Activated naive CD4-positive, alpha-beta T cell (primary cell): Measurements from ENCODE around the gene CPOX.

Experiments
- DNase-seq, 4 experiments: peaks; one replicate each; lab custom pipeline; 2025; lab: John Stamatoyannopoulos, UW

Gene CPOX

DNA sequence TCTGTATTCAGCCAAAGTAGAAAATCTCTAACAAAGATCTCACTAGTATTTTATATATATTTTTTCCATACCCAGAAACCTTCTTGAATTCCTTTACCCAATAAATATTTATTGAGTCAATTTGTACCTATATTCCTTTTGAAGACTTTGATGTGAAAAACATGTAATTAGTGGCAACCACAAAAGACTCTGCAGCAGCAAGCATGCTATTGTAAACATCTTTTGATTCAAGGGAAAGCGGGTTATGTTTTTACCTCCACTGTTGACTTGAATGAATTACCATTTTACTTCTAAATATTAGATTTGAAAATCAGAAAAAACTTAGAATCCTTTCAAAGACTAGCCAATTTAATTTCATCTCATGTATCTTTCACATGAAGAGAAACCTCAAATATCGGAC is 59.2 kb downstream of the CPOX start:
- DNase-seq = no peak

DNA sequence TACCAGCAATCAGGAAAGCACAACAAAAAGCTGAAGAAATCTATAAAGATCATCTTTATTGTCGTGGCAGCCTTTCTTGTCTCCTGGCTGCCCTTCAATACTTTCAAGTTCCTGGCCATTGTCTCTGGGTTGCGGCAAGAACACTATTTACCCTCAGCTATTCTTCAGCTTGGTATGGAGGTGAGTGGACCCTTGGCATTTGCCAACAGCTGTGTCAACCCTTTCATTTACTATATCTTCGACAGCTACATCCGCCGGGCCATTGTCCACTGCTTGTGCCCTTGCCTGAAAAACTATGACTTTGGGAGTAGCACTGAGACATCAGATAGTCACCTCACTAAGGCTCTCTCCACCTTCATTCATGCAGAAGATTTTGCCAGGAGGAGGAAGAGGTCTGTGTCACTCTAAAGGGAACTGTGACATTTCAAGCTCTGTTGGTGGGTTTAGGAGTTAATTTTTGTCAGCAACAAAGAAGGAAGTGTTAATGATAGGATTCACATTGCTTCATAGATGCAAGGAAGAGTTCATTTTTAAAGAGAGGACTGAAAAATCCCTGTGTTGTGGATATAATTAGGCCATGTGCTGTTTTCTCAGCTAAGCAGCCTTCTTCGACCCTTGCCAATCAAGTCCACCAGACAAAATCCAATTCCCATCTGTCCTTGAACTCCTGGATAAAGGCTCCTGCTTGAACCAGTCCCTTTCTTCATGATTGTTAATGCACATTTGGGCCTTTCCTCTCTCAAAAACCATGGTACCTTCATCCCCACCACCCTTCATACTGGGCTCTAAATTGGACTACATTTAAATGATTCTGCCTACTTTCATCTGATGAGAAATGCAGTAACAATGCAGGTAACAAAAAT is 60.5 kb downstream of the CPOX start:
- DNase-seq = no peak

DNA sequence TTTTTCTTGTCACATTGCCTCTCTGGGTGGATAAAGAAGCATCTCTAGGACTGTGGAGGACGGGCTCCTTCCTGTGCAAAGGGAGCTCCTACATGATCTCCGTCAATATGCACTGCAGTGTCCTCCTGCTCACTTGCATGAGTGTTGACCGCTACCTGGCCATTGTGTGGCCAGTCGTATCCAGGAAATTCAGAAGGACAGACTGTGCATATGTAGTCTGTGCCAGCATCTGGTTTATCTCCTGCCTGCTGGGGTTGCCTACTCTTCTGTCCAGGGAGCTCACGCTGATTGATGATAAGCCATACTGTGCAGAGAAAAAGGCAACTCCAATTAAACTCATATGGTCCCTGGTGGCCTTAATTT is 61.2 kb downstream of the CPOX start:
- DNase-seq = no peak

DNA sequence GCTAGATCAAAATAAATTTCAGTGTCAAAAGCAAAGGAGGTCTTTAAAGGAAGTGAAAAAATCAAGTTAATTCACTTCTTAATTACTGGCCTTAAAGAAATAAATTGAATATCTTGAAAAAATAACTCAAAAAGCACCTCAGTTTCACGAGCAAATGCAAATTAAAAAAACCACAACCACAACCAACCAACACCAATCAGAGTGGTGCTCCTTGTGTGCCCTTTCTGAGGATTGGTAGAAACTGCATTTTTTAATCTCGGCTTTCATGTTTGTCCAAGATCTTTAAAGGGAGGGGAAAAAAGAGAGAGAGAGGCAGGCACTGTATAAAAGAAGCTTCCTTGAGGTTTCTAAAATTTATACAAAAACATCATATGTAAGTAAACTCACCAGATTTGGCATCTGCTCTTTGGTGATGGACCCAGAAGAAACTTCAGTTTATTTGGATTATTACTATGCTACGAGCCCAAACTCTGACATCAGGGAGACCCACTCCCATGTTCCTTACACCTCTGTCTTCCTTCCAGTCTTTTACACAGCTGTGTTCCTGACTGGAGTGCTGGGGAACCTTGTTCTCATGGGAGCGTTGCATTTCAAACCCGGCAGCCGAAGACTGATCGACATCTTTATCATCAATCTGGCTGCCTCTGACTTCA is 61.7 kb downstream of the CPOX start, which contains the start of gene GPR15:
GPR15 (plus strand) TSS at position 357 of the 653 bp plus-strand sequence; CDS start at position 413, 56 bp downstream.
- DNase-seq = no peak

DNA sequence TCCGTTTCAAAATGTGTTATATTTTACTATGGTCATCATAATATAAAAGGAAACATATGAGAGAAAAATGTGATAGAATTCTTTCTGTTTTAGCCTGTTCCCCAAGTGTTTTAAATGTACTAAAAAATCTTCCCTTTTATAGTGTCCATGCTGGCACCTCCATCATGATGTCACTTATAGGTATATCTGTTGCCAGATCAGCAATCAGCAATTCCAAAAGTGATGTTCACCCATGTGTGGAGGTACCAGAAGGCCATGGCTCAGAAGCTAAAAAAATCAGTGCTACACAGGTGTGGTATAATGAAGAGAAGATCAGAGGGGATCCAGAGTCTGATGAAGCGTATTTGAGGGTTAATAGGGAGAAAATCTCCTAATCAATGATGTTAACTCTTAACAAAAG is 62.7 kb downstream of the CPOX start:
- no peak for DNase-seq

DNA sequence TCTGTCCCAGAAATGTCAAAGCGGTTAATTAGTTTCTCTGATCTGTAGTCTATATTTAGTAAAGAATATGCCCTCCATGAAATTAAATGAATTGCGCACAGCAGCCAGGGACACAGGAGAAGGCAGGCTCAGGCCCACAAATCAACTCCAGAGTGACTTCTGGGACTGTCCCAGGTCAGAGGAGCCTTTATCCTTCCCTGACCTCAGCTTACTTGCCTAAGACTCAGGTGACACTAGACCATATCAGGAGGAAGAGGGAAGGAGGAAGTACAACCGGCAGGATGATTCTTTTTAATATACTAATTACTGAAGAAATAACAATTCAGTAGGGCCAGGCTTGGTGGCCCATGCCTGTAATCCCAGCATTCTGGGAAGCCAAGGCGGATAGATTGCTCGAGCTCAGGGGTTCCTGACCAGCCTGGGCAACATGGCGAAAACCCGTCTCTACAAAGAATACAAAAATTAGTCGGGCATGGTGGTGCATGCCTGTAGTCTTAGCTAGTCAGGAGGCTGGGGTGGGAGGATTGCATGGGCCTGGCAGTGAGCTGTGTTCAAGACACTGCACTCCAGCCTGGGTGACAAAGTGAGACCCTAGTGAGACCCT is 63.5 kb downstream of the CPOX start:
- no peak for DNase-seq
